AG04449 (cell line): Measurements from ENCODE around the gene CACNA1C.

Experiments used
- CTCF ChIA-PET: fragments of 350-600 bp; formaldehyde crosslinking; extraction: SDS; loops from one replicate; lab custom pipeline; 2021; ENCODE audit warnings: antibody characterized with exemption; lab: Yijun Ruan, JAX
- POLR2A ChIA-PET: fragments of 400-600, 350-600 bp; formaldehyde crosslinking; extraction: SDS; loops from one replicate; lab custom pipeline; 2020; ENCODE audit warnings: antibody characterized with exemption, inconsistent platforms; lab: Yijun Ruan, JAX
- DNase-seq: peaks from one replicate; pipeline ENCODE4 v3.0.0-alpha.2; 2010; ENCODE audit warnings: low read depth, low spot score
- H3K4me3 ChIP-seq: 2 replicates; pipeline ENCODE4 v1.5.1; 2011; ENCODE audit warnings: low read depth, mild to moderate bottlenecking, control low read depth, low read length
- TF ChIP-seq, protein P1 (sequence below): IDR thresholded peaks from one replicate; pipeline ENCODE4 v1.5.1; 2011; ENCODE audit warnings: mild to moderate bottlenecking, moderate library complexity, low read length, control low read depth, inconsistent platforms; ENCODE audit not compliant: insufficient read depth; ENCODE audit errors: missing control alignments

Gene CACNA1C

GRCh38 chr12:2138871-2139308, 86.1 kb downstream of the CACNA1C start:
- H3K4me3 ChIP-seq = no peak overlapping the region
- CTCF ChIA-PET = no interaction called here
- DNase-seq = no peak
- TF ChIP-seq, protein P1, sequence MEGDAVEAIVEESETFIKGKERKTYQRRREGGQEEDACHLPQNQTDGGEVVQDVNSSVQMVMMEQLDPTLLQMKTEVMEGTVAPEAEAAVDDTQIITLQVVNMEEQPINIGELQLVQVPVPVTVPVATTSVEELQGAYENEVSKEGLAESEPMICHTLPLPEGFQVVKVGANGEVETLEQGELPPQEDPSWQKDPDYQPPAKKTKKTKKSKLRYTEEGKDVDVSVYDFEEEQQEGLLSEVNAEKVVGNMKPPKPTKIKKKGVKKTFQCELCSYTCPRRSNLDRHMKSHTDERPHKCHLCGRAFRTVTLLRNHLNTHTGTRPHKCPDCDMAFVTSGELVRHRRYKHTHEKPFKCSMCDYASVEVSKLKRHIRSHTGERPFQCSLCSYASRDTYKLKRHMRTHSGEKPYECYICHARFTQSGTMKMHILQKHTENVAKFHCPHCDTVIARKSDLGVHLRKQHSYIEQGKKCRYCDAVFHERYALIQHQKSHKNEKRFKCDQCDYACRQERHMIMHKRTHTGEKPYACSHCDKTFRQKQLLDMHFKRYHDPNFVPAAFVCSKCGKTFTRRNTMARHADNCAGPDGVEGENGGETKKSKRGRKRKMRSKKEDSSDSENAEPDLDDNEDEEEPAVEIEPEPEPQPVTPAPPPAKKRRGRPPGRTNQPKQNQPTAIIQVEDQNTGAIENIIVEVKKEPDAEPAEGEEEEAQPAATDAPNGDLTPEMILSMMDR = no peak
- POLR2A ChIA-PET = no interaction called here

- ChIA-PET POLR2A (no interaction called here), CTCF (no interaction called here)
- TF ChIP-seq, protein P1 = no peak
- DNase-seq = no peak
- H3K4me3 ChIP-seq = no peak overlapping the region
These were observed 86.9 kb downstream of the CACNA1C start for GRCh38 chr12:2139651-2140050.

DNA sequence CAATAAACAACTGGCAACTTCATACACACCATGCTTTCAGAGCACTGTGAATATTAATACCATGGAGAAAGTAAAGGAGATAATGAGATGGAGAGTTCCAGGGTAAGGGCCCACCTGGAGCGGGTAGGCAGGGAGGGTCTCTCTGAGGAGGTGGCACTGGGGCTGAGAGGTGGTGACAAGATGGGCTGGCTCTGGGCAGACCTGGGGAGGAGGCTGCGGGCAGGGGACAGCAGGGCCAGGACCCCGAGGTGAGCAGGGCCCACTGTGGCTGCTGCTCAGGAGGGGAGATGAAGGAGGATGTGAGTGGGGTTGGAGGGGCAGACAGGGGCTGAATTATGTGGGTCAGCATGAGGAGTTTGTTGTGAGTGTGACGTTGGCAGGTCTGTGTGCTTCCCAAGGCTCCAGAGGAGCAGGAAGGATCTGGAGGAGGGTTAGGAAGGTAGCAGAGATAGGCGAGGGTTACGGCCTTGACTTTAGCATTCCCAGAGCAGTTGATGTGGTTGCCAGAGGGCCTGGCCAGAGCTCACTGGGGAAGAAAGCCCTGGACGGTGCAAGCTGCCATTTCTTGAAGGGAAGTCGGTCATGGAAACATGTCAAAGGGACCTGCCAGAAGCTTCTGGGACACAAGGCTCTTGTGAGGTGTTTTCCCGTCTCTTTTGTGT, 88.2 kb downstream of the CACNA1C start:
- POLR2A ChIA-PET = no interaction called here
- TF ChIP-seq, protein P1 = no peak
- DNase-seq = no peak
- CTCF ChIA-PET = interaction anchor here (0.7 kb wide), 1 partner anchor 13 kb away, joined by 3 read pairs; no protein-coding TSS in a partner anchor
- no peak overlapping the region for H3K4me3 ChIP-seq

GRCh38 chr12:2142068-2142467, 89.3 kb downstream of the CACNA1C start:
- TF ChIP-seq, protein P1 = no peak
- POLR2A ChIA-PET = no interaction called here
- no peak overlapping the region for H3K4me3 ChIP-seq
- CTCF ChIA-PET = no interaction called here
- DNase-seq = no peak

GRCh38 chr12:2144951-2145350, 92.2 kb downstream of the CACNA1C start:
- DNase-seq = no peak
- CTCF ChIA-PET = interaction anchor here (1.0 kb wide), 1 partner anchor 88 kb away, joined by 4 read pairs; no protein-coding TSS in a partner anchor
- no peak overlapping the region for H3K4me3 ChIP-seq
- TF ChIP-seq, protein P1 = no peak
- POLR2A ChIA-PET = no interaction called here

GRCh38 chr12:2145433-2145998, 92.7 kb downstream of the CACNA1C start:
- POLR2A ChIA-PET = no interaction called here
- CTCF ChIA-PET = interaction anchor here (1.0 kb wide), 1 partner anchor 88 kb away, joined by 4 read pairs; no protein-coding TSS in a partner anchor
- no peak for DNase-seq

More at GRCh38 chr12:2145433-2145998, 92.7 kb downstream of the CACNA1C start:
- TF ChIP-seq, protein P1 = no peak
- no peak overlapping the region for H3K4me3 ChIP-seq
